PC-9 (cell line): Measurements from ENCODE around the gene HNRNPA2B1.

Experiments
- CTCF ChIP-seq: fragments of 200-600 bp; sonication (generic); conservative IDR thresholded peaks from 2 replicates; pipeline ENCODE4 v1.6.1; 2017; ENCODE audit warnings: mixed run types, antibody characterized with exemption, mild to moderate bottlenecking, moderate library complexity
- EZH2 ChIP-seq: fragments of 200-600 bp; sonication (generic); IDR thresholded peaks from 2 replicates; pipeline ENCODE4 v1.8.0; 2017; ENCODE audit warnings: antibody characterized with exemption, low read depth

- TF ChIP-seq CTCF = no peak
- TF ChIP-seq EZH2 = no peak
Observed at GRCh38 chr7:26238032-26238431, 37.5 kb upstream of the HNRNPA2B1 start.
